Upper lobe of left lung (tissue), 6 donors: ENCODE results near the gene MATN4. TPM values are rescaled to one million over a fixed set of nuclear protein-coding genes. Genes with fewer than 3 reads are reported as not detected.

Source experiments
- ATAC-seq, 2 donors: fragments of 200-7000 bp; cut with Tn5 transposase; one replicate each; pipeline ENCODE4 v1.9.1; 2022; ENCODE audit warnings: mild to moderate bottlenecking in 2 of 2, moderate library complexity in 2 of 2; ENCODE audit not compliant: low FRiP score in 2 of 2
- DNase-seq, 2 donors: peaks; one replicate each; pipeline ENCODE4 v3.0.0-alpha.2; 2019 to 2020
- H3K27ac ChIP-seq, 4 donors: fragments of 200-600 bp; sonication (generic); one replicate each; pipeline ENCODE4 v1.5.1; 2016 to 2019
- H3K27me3 ChIP-seq, 4 donors: fragments of 200-600 bp; sonication (generic); one replicate each; pipeline ENCODE4 v1.5.1; 2017 to 2019
- H3K36me3 ChIP-seq, 4 donors: fragments of 200-600 bp; sonication (generic); one replicate each; pipeline ENCODE4 v1.5.1; 2016 to 2019
- H3K4me1 ChIP-seq, 4 donors: fragments of 200-600 bp; sonication (generic); one replicate each; pipeline ENCODE4 v1.5.1; 2018 to 2019
- H3K4me3 ChIP-seq, 4 donors: fragments of 200-600 bp; sonication (generic); one replicate each; pipeline ENCODE4 v1.5.1; 2017 to 2019; ENCODE audit warnings: mild to moderate bottlenecking in 2 of 4, moderate library complexity in 1 of 4
- H3K9me3 ChIP-seq, 4 donors: fragments of 200-600 bp; sonication (generic); one replicate each; pipeline ENCODE4 v1.5.1; 2018 to 2019
- CTCF ChIP-seq, 6 experiments: fragments of 450-650 bp in 4 of 6; fragments of 200-600 bp in 2 of 6; sonication (generic) in 2 of 6; IDR thresholded peaks; one replicate each; pipeline ENCODE4 v1.5.1; 2016 to 2019; ENCODE audit warnings: antibody characterized with exemption in 6 of 6
- EP300 ChIP-seq, 4 donors: sonication (generic); formaldehyde crosslinking; IDR thresholded peaks; one replicate each; pipeline ENCODE4 v1.5.1; 2017; ENCODE audit warnings: antibody characterized with exemption in 4 of 4, control low read depth in 2 of 4
- POLR2A ChIP-seq, 4 donors: fragments of 450-650 bp; IDR thresholded peaks; one replicate each; pipeline ENCODE4 v1.5.1; 2016 to 2017; ENCODE audit warnings: antibody characterized with exemption in 4 of 4, mild to moderate bottlenecking in 2 of 4
- POLR2AphosphoS5 ChIP-seq, 2 donors: sonication (generic); formaldehyde crosslinking; IDR thresholded peaks; one replicate each; pipeline ENCODE4 v1.5.1; 2017; ENCODE audit warnings: antibody characterized with exemption in 2 of 2
- WGBS, 2 donors: methylation state at CpG; one replicate each; pipeline ENCODE4 v1.1.5; 2017 to 2018; 5-methylcytosine and 5-hydroxymethylcytosine counted together
- total RNA-seq, 6 donors: library from RNA; depleted of rRNA in 4 of 6; stranded (reverse); fragments of >200 nt in 4 of 6; gene quantifications; one replicate each; pipeline versions ENCODE4 v1.1.0 to v1.2.1, GENCODE V29; 2016 to 2021
- donor health status: DM: no; HTN: no; CAD: no; lungs with moderate emphysema.
- donor health status: DM: no; HTN: yes; CAD: no; lungs with severe emphysema.

MATN4 gene
- total RNA-seq, 6 donors from 2014 or later = 0.30 to 0.44 TPM; not detected in 4

- no peaks in the 10 kb centered on the region for H3K9me3 ChIP-seq
- H3K27me3 ChIP-seq = no peaks in the 10 kb centered on the region
- DNase-seq (no peak), ATAC-seq (no peak)
- WGBS, 2 donors = 67 to 80% methylated on average over 5 of the region's 5 CpGs
- peaks cover 54 to 60% (median 57%) of the 10 kb centered on the region in 4 donors for H3K4me1 ChIP-seq
- H3K4me3 ChIP-seq = peak overlapping the region; percentile 55 to 88 (median 72)
- no peak for TF ChIP-seq POLR2A (IDR thresholded peaks at IDR 0.05)
- TF ChIP-seq CTCF (IDR thresholded peaks at IDR 0.05) = no peak
- TF ChIP-seq POLR2AphosphoS5 (IDR thresholded peaks at IDR 0.05) = no peak
- TF ChIP-seq EP300 (IDR thresholded peaks at IDR 0.05) = no peak
- peak overlapping the region; percentile 91 to 92 (median 92) for H3K27ac ChIP-seq
- no peaks in the 10 kb centered on the region for H3K36me3 ChIP-seq
These were observed 38.8 kb upstream of the MATN4 start for GRCh38 chr20:45346851-45347250.

GRCh38 chr20:45346291-45346718 lies 38.2 kb upstream of the MATN4 start:
- H3K27me3 ChIP-seq = no peaks in the 10 kb centered on the region
- H3K4me1 ChIP-seq = peaks cover 59 to 65% (median 62%) of the 10 kb centered on the region in 4 donors

GRCh38 chr20:45345104-45345936 lies 37.2 kb upstream of the MATN4 start:
- Histone ChIP-seq H3K4me1 (peaks cover 61 to 75% (median 69%) of the 10 kb centered on the region in 4 donors), H3K9me3 (no peaks in the 10 kb centered on the region), H3K36me3 (peaks cover 0 to 8% (median under 1%) of the 10 kb centered on the region in 4 donors), H3K4me3 (peak overlapping the region in 3 of 4 donors; percentile 55 to 88 (median 74)), H3K27ac (peak overlapping the region; percentile 91 to 92 (median 92)), H3K27me3 (no peaks in the 10 kb centered on the region)
- 48 to 65% methylated on average over 7 to 9 of the region's 9 CpGs for WGBS, 2 donors
- DNase-seq = peak; percentile 72 to 87
- ATAC-seq = peak; percentile 25 to 74
- TF ChIP-seq POLR2A (IDR thresholded peaks at IDR 0.05) = peak in 3 of 4 donors; percentile 62 to 88 (median 71)
- peak in 3 of 4 donors; percentile 26 to 77 (median 75) for TF ChIP-seq EP300 (IDR thresholded peaks at IDR 0.05)
- TF ChIP-seq CTCF (IDR thresholded peaks at IDR 0.05) = no peak
- TF ChIP-seq POLR2AphosphoS5 (IDR thresholded peaks at IDR 0.05) = peak; percentile 53 to 85

More at GRCh38 chr20:45346291-45346718, 38.2 kb upstream of the MATN4 start:
- WGBS, 2 donors = 48 to 61% methylated on average over 3 of the region's 3 CpGs
- Histone ChIP-seq H3K27ac (peak overlapping the region; percentile 91 to 92 (median 92)), H3K9me3 (no peaks in the 10 kb centered on the region), H3K4me3 (peak overlapping the region in 3 of 4 donors; percentile 55 to 88 (median 74)), H3K36me3 (no peaks in the 10 kb centered on the region)
- ATAC-seq = no peak
- peak in 1 of 2 donors; percentile 36 for TF ChIP-seq POLR2AphosphoS5 (IDR thresholded peaks at IDR 0.05)
- TF ChIP-seq POLR2A (IDR thresholded peaks at IDR 0.05) = peak in 1 of 4 donors; percentile 13
- TF ChIP-seq EP300 (IDR thresholded peaks at IDR 0.05) = no peak
- no peak for TF ChIP-seq CTCF (IDR thresholded peaks at IDR 0.05)
- DNase-seq = no peak

GRCh38 chr20:45344168-45344860 lies 36.2 kb upstream of the MATN4 start:
- H3K36me3 ChIP-seq = peaks cover 0 to 15% (median 3%) of the 10 kb centered on the region in 4 donors
- no peaks in the 10 kb centered on the region for H3K9me3 ChIP-seq
- peak overlapping the region in 3 of 4 donors; percentile 55 to 88 (median 74) for H3K4me3 ChIP-seq
- WGBS, 2 donors = 43 to 46% methylated on average over 7 to 9 of the region's 9 CpGs
- DNase-seq (peak in 1 of 2 donors; percentile 84), ATAC-seq (peak; percentile 42 to 60)
- H3K27ac ChIP-seq = peak overlapping the region; percentile 91 to 92 (median 92)
- peak; percentile 66 to 79 for TF ChIP-seq POLR2AphosphoS5 (IDR thresholded peaks at IDR 0.05)
- TF ChIP-seq CTCF (IDR thresholded peaks at IDR 0.05) = peak in 1 of 6 experiments; percentile 12
- TF ChIP-seq POLR2A (IDR thresholded peaks at IDR 0.05) = peak in 3 of 4 donors; percentile 27 to 70 (median 52)
- TF ChIP-seq EP300 (IDR thresholded peaks at IDR 0.05) = peak in 1 of 4 donors; percentile 41
- no peaks in the 10 kb centered on the region for H3K27me3 ChIP-seq
- peaks cover 65 to 85% (median 74%) of the 10 kb centered on the region in 4 donors for H3K4me1 ChIP-seq
